ENCODE results near the gene SLC25A1. TPM values are rescaled to one million over a fixed set of nuclear protein-coding genes. Genes with fewer than 3 reads are reported as not detected.

The SLC25A1 gene
- polyA plus RNA-seq, 3 donors = 68.2 to 77.7 (median 70.7) TPM

DNA sequence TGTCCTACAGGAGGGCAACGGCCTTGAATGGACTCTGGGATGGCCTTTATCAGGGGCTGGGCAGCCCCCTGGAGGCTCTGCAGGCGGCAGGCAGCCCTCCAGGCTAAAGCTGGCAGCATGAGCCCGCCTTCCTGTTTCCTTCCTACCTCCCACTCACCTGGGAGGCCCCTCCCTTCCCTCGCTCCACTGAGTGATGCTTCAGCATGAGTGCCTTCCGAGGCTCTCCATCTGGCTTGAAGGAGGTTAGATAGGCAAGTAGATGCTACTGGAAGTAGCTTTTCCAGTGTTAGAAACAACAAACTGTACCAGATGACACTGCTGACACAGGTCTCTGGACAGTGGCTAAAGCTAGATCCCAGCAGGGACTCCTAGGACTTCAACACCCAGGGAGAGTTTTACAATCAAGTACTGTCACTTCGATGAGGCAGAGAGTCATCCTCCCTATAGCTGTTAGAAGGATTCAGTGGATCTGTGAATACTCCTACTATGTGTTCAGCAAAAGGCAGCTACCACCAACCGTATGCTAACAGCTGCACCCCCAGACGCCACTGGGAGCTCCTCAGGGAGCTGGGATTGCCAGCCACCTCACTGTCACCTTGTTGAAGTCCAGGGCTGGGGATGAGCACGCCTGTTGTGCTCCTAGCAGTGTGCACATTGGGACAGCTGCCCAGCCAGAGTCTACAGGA is 4.1 kb upstream of the SLC25A1 start:
- no peak for DNase-seq (ENCODE audit: low read depth in 3 of 3, low spot score in 2 of 3)

DNA sequence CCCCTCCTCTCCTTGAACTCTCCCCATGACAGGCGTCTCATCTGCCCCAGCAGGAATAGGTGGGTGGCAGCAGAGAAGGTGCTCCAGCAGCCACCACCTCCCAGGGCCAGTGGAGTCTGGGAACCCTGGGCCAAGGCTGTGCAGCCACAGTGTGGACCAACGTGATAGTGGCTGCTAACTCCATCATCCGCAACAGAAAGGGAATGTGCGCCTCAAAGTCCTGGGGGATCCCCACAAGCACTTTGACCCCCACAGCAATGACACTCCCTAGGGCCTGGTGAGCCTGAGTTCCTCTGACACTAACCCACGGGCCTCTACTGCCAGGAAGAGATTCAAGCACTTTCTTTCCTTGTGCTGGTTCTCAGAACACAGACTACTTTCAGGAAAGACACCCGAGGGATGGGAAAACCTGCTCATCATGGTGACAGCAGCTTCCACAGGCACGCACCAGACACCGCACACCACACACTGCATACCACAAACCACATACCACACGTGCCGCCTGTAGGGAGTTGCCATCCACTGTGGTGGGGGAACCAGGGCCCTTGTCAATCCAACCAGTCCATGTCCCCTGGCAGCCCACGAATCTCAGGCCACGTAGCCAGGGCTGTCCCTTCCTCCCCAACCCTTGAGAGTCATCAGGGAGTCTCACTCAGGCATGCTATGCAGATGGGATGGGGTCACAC is 3.4 kb upstream of the SLC25A1 start:
- DNase-seq (ENCODE audit: low read depth in 3 of 3, low spot score in 2 of 3) = no peak

DNA sequence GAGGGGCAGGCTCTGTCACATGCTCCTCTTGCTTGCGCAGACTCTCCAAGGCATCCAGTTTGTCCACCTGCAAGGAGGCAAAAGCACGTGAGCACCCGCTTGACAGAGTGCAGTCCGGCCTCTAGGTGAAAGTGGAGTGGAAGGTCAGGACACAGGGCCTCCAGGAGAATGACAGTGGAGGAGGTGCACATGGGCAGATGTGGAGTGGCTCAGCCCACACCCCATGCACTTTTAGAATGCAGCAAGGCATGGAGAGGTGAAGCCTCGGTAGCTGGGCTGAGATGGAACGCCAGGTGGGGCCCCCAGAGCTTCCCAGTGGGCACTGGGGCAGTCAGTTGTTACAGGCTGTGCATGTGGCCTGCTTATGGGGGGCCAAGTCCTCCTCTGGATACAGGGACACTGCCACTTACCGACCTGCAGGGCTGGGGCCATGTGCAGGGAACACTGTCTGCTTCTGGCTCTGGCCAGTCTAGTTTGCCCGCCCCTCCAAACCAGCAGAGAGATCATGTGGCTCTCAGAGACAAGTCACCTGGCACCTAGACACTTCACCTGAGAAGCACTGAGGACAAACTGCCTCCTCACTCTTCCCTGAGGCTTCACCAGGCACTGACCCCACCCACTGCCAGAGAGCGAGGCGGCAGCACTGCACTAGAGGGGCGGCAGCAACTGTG is 2.3 kb upstream of the SLC25A1 start:
- DNase-seq (ENCODE audit: low read depth in 3 of 3, low spot score in 2 of 3) = no peak

DNA sequence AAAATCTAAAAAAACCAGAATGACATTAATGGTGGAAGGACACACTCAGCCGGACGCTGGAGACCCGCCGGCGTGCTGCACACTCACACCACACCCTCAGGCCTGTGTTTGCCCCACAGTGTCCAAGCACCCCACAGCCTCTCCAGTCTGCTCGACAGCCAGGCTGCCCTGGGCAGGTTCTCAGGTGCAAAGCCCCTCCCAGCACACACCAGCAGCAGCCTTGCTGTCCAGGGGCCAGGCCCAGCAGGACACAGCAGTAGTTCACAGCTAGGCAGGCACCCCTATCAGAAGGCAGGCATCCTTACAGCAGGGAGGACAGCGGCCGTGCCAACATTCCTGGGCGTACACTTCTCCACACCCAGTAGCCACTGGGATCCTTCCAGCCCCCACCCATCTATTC is 1.7 kb upstream of the SLC25A1 start:
- no peak for DNase-seq (ENCODE audit: low read depth in 3 of 3, low spot score in 2 of 3)

DNA sequence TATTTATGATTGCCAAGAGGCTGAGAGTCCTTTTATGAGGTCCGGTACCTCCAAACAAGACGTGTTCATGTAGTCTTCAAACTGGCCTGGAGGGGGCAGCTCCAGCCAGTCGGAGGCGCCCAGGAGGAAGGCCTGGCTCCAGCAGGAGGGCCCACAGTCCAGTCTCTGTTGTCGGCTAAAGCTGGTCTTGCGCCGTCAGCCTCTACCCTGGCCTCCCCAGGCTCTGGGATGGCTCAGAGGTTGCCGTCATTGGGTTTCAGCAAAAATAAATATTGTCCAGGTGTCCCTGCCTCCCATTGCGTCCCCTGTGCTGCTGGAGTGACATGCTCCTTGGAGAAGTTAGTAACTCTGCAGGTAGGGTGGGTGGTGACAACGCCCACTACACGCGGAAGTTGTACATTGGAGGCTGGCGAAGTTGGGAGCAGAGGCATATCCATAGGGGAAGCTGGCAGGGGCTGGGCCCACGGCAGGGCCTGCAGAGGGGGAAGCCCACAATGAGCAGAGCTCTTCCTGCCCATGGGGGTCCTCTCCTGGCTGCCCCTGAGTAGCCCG is 1.0 kb upstream of the SLC25A1 start:
- peak in 1 of 3 donors; percentile 60 for DNase-seq (ENCODE audit: low read depth in 3 of 3, low spot score in 2 of 3)

DNA sequence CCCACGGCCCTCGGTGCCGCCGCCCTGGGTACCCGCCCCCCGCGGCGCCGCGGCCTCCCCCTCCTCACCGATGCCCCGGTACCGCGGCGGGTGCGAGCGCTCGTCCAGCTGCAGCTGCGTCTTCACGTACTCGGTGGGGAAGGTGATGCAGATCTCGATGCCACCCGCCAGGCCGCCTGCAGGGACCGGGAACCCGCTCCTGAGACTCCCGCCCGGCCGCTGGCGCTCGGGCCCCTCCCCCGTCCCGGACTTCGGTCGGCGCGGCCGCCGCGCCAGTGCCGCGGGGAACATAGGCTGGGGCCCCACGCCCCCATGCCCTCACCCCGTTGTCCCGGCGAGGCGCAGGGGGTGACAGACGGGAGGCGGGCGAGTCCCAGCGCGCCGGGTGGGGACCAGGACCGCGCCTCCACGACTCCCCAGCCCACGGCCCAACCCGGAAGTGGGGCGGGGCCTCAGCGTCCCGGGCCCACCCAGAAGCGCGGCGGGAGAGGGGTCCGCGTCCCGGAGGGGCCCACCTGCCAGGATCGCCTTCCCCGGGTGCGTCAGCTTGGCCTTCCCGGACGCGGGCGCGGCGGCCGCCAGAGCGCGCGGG is 375 bp downstream of the SLC25A1 start:
- no peak for DNase-seq (ENCODE audit: low read depth in 3 of 3, low spot score in 2 of 3)

DNA sequence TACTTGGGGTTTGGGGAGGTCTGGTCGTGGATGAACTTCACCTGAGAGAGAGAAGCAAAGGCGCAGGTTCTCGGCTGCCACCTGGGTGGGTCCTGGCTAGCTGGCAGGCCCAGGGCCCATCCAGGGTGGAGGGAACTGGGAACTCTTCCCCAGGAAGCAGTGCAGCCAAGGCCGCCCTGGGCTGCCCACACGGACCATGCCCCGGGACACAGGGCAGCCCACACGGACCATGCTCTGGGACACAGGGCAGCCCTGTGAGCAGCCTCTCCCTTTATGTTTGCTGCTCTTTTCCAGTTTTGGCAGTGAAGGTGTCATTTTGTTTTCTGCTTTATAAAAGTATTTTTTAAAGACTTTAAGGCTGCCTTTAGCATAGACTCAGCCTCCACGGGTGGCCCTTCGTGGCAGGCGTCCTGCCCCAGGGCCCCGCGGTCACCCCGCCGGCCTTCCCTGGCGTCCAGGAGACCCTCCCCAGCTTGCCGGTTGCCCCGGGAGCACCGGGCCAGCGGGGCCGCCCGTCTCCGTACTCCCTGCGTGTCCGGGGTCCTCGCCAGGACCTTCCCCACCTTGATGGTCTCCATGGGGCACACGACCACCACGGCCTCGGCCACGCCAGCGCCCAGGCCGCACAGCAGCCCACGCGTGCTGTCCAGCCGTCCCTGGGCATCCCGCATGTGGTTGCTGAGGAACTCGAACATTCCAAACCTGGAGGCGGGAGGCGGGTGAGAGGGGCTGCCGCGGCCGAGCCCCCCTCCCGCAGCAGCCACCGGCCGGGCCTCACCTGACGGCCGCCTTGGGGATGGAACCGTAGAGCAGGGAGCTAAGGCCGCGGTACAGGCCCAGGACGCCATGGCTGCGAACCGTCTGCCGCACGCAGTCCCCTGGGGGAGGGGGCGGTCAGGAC is 1.1 kb downstream of the SLC25A1 start:
- DNase-seq (ENCODE audit: low read depth in 3 of 3, low spot score in 2 of 3) = no peak

DNA sequence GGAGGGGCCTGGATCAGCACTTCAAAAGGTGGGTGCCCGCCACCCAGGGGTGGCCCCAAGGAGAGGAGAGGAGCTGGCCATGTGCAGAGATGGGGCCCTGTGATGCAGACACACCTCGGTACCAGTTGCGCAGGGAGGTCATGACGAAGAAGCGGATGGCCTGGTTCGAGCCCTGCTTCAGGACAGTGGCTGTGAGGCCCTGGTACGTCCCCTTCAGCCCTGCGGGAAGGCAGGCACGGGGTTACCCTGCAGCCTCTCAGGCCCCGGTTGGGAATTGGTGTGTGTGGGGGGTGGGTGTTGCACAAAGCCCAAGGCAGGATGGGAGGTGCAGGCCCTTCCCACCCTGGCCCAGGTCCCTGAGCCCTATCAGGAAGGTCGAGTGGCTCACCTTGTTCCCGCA is 1.8 kb downstream of the SLC25A1 start:
- no peak for DNase-seq (ENCODE audit: low read depth in 3 of 3, low spot score in 2 of 3)

DNA sequence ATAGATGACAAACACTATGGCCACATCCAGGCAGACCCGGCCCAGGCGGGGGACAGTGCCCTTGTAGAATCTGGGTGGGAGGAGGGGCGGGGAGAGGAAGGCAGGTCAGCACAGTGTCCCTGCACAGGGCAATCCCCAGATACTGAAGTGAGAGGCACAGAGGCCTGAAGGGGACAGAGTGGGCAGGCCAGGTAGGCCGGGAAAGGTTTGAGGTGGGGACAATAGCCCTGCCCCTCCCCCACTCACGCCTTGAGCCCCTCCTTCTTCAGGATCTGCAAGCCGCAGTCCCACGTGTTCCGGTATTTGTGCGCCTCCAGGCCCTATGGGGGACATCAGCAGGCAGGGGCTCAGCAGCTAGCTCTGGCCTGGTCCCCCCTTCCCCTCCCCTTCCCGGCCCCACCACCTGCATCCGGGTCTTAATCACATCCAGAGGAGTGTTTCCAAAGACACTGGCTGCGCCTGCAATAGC is 2.3 kb downstream of the SLC25A1 start:
- no peak for DNase-seq (ENCODE audit: low read depth in 3 of 3, low spot score in 2 of 3)

DNA sequence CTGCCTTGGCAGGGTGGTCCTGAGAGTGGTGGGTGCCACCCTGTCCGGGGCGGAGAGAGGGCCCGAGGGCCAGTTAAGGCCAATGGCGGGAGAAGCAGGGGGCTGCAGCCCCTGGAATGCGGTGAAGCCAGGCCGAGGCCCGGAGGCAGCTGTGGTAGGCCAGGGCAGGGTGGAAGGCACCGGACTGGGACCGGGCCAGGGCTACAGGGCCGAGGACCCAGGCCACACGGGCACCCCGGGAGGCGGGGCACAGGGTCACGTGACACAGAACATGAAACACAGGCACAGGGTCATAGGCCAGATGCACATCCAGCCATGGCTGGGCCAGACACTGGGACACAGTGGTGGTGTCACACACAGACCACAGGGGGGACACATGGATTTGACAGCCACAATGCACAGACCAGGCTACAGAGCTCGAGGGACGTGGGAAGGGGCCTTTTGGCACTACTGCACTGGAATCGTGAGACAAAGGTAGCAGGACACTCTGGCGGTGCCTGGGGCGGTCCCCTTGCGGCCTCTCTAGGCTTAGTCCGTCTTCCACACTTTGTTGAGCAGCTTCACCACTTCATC is 2.8 kb downstream of the SLC25A1 start:
- no peak for DNase-seq (ENCODE audit: low read depth in 3 of 3, low spot score in 2 of 3)

DNA sequence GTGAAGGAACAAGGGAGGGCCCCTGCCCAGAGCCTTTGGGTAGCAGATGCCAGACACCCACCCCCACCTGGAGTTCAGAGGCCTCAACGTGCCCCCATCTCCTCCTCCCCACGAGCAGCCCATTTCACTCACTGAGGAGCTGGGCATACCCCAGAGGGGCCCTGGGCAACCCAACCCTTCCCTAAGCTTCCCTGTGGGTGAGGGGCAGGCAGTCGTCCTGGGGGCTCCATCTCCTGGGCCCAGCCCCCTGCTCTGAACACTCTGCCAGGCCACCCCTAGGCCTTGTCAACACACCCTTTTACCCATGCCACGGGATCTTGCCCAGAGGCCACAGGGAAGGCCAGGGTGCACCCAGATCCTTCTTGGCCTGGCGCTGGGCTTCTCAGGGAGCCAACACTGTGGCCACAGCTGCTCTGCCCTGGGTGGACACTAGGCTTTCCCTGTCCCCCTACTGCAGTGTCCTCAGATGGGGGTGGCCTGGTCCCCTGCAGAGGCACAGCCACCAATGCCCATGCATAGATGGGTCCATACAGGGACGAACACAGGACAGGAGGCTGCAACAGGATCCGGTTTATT is 3.4 kb downstream of the SLC25A1 start:
- no peak for DNase-seq (ENCODE audit: low read depth in 3 of 3, low spot score in 2 of 3)

DNA sequence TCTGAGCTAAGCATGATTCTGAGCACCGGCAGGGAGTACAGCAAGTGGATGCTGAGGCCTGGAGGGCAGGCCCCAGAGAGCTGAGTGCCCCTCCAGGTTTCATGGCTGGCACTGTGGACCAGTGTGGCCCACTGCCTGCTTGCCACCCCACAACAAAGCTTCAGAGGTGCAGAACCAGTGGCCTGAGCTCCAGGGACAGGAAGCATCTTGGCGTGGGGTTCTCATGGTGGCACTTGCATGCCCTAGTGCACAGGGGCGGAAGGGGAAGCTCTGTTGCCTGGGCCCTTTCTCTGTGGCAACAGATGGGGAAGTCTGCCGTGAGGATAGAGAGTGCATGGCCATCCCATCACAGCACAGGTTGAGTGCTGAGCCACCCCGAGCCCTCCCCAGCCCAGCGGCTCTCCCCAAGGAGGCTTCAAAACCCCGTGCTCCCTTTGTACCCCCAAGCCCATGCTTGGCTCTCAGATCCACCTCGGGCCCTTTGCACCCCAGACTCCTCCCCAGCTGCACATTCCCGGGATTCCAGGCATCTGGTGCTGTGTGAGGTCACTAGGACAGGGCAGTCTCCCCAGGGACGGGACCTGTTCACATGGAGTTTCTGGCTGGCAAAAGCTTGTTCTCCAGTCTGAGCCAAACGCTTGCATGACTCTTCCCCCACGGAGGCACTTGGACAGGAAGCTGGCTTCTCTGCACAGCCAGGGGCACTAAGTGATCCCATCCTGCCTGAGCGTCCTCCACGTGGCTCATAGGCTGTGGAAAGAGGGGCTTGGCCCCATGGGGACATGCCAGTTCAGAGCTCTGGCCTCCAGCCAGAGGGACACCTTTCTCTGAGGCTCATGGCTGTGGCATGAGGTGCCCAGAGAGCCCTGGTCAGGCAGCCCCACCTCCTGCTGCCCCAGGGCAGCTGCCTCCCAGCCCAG is 4.2 kb downstream of the SLC25A1 start:
- DNase-seq (ENCODE audit: low read depth in 3 of 3, low spot score in 2 of 3) = no peak

DNA sequence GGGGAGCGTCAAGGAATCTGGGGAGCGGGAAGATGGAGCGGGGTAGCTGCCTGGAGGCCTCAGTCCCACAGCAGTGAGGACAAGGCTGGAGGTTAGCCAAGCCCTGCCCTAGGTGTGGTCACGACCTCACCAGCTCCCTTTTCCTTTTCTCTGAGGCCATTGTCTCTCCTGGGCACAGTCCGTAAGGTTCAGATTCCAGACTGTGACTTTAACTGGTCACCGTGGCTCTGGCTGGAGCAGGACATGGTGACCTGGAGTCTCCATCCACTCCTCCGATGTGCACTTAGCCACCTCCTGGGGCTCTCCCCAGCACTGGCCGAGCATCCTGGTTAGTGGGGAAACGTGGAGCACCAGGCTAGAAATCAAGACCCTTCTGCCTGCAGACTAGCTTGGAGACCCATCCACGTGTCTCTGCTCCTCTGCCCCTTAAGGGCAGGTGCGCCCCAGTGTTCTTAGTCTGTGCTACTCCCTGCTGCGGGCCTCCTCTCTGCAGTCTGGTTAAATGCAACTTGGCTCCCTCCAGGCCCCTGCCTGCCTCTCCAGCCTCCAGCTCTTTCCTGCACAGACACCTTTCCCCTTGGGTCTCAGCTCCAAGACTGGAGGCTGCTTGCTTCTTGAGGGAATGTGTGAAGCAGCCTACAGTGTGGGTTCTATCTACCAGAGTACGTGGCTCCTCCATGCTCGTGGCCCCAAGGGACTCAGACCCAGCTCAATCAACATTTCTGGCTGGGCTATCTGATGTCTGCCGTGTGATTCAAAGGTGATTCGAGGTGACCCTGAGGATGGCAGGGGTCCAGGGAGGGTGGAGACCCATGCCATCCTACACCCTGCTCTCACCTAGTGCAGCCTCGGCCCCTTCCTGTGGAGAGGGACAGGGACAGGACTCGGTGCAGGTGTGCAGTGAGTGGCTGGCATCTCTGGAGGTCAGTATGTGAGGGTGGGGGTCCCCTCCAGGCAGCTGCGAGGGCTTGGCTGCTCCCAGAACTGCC is 5.2 kb downstream of the SLC25A1 start:
- DNase-seq (ENCODE audit: low read depth in 3 of 3, low spot score in 2 of 3) = no peak

DNA sequence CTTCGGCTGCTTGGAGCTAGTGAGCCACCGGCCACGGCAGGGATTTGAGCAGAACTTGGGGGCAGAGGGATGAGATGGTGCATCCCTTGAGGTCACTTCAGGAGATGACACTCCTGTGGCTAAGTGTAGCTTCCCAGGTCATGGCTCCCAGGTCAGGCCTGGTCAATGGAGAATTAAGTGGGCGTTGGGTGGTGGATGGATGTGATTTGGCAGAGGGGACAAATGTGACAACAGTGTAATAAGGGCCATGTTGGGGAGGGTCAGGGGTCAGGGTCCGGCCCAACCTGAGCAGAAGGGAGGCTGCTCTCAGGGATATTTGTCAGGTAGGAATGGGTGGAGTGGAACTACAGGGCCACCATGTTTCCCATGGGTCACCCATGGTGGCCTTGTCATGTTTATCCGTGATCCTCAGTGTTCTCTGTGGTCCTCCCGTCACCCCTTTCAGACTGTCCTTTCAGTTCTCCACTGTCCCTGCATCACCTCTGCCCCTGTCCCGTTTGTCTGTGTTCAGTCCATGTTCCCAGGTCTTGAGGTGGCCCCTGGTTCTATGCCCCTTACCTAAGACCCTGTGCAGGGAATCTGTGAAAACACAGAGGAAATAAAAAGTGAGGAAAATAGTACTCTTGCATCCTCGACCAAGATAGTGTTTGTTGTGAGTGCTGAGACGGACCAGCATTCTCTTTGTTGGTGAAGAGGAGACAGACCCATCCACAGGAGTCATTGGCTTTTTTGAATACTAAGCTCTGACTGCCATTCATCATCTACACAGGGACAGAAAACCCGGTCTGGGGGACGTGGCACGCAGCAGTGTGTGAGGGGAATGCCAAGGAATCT is 6.1 kb downstream of the SLC25A1 start:
- DNase-seq (ENCODE audit: low read depth in 3 of 3, low spot score in 2 of 3) = no peak

DNA sequence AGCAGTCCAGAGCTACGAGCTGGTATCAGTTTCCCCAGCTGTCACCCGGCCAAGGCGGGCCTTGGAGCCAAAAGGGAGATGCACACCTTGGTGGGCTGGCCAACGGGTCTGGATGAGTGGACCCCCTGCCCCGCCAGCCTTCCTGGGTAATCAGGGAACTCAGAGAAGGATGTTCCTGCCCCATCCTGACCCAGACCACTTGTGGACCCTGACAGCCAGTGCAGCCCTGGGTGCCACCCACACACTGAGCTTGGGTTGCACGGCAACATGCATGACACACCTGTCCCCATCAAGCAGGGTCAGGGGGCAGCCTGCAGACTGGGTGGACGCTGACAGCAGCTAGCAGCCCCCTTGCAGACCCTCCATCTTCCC is 8.6 kb downstream of the SLC25A1 start:
- DNase-seq (ENCODE audit: low read depth in 3 of 3, low spot score in 2 of 3) = no peak
